DMS 273 (cell line): ENCODE data around the gene CERS5.
"Not testable (repeated sequence)": the region's sequence is repeated elsewhere in the genome, so short reads cannot be mapped to it uniquely, and the experiment has no call there.

Experiments used
- DNase-seq: peaks from one replicate; lab custom pipeline; 2025; ENCODE audit not compliant: unreplicated experiment; lab: John Stamatoyannopoulos, UW

The CERS5 gene

GRCh38 chr12:50187084-50187900 lies 20.1 kb upstream of the CERS5 start:
- peak; percentile 45 for DNase-seq

- DNase-seq = no peak
These were observed 19.5 kb upstream of the CERS5 start for GRCh38 chr12:50186681-50187080.

GRCh38 chr12:50185970-50186663 lies 18.9 kb upstream of the CERS5 start:
- DNase-seq = no peak

GRCh38 chr12:50185301-50185895 lies 18.2 kb upstream of the CERS5 start:
- DNase-seq = no peak

- DNase-seq = no peak
These were observed 17.1 kb upstream of the CERS5 start for GRCh38 chr12:50184261-50184660.

GRCh38 chr12:50182461-50182860 lies 15.3 kb upstream of the CERS5 start:
- peak; percentile 10 for DNase-seq

GRCh38 chr12:50181691-50182090 lies 14.5 kb upstream of the CERS5 start:
- no peak for DNase-seq

GRCh38 chr12:50175716-50176026 lies 8.5 kb upstream of the CERS5 start:
- no peak for DNase-seq

GRCh38 chr12:50174971-50175715 lies 8.0 kb upstream of the CERS5 start:
- peak; percentile 80 for DNase-seq

GRCh38 chr12:50166799-50167048 lies 445 bp downstream of the CERS5 start:
- no peak for DNase-seq

GRCh38 chr12:50164963-50165362 lies 2.2 kb downstream of the CERS5 start:
- no peak for DNase-seq

- DNase-seq = no peak
These were observed 4.9 kb downstream of the CERS5 start for GRCh38 chr12:50162230-50162629.

GRCh38 chr12:50160643-50161042 lies 6.5 kb downstream of the CERS5 start:
- DNase-seq = no peak

GRCh38 chr12:50157259-50157658 lies 9.9 kb downstream of the CERS5 start:
- DNase-seq = no peak

GRCh38 chr12:50156641-50157040 lies 10.5 kb downstream of the CERS5 start:
- no peak for DNase-seq

- not testable (repeated sequence) for DNase-seq
These were observed 12.2 kb downstream of the CERS5 start for GRCh38 chr12:50154947-50155346.

GRCh38 chr12:50151047-50151687 lies 16.0 kb downstream of the CERS5 start:
- DNase-seq = no peak

- no peak for DNase-seq
These were observed 17.9 kb downstream of the CERS5 start for GRCh38 chr12:50149311-50149710.

- DNase-seq = not testable (repeated sequence)
These were observed 19.2 kb downstream of the CERS5 start for GRCh38 chr12:50148011-50148410.

- no peak for DNase-seq
These were observed 19.9 kb downstream of the CERS5 start for GRCh38 chr12:50147281-50147680.

- no peak for DNase-seq
These were observed 21.7 kb downstream of the CERS5 start for GRCh38 chr12:50145439-50145838.
